HG02610 (cell line): Measurements from ENCODE around the gene PTPRG.
A peak's percentile ranks its signal among the peaks of the same experiment; 100 is the strongest.

Source experiments
- ATAC-seq: cut with Tn5 transposase; IDR thresholded peaks from one replicate; pipeline ENCODE4 v1.9.1; 2021; ENCODE audit warnings: mild to moderate bottlenecking, moderate library complexity; ENCODE audit not compliant: unreplicated experiment

Gene PTPRG

GRCh38 chr3:62164196-62164595, 602.8 kb downstream of the PTPRG start:
- no peak for ATAC-seq

GRCh38 chr3:62164746-62165145, 603.4 kb downstream of the PTPRG start:
- no peak for ATAC-seq

- ATAC-seq, result no peak
These were observed 606.3 kb downstream of the PTPRG start for GRCh38 chr3:62167566-62168262.

GRCh38 chr3:62168356-62168755, 607.0 kb downstream of the PTPRG start:
- no peak for ATAC-seq

- no peak for ATAC-seq
These were observed 608.7 kb downstream of the PTPRG start for GRCh38 chr3:62169906-62170660.

- no peak for ATAC-seq
These were observed 610.4 kb downstream of the PTPRG start for GRCh38 chr3:62171789-62172188.

GRCh38 chr3:62172199-62172598, 610.8 kb downstream of the PTPRG start:
- no peak for ATAC-seq

GRCh38 chr3:62173939-62174515, 612.7 kb downstream of the PTPRG start:
- no peak for ATAC-seq

- ATAC-seq, result no peak
These were observed 613.8 kb downstream of the PTPRG start for GRCh38 chr3:62175161-62175560.

- ATAC-seq, result no peak
These were observed 616.7 kb downstream of the PTPRG start for GRCh38 chr3:62178032-62178431.

GRCh38 chr3:62178739-62179600, 617.6 kb downstream of the PTPRG start:
- no peak for ATAC-seq

GRCh38 chr3:62180514-62180913, 619.1 kb downstream of the PTPRG start:
- ATAC-seq, result no peak

GRCh38 chr3:62183087-62183486, 621.7 kb downstream of the PTPRG start:
- no peak for ATAC-seq

GRCh38 chr3:62183969-62184368, 622.6 kb downstream of the PTPRG start:
- no peak for ATAC-seq

GRCh38 chr3:62184559-62184958, 623.2 kb downstream of the PTPRG start:
- no peak for ATAC-seq

GRCh38 chr3:62187022-62187431, 625.7 kb downstream of the PTPRG start:
- ATAC-seq, result no peak

- ATAC-seq, result peak; percentile 74
These were observed 627.5 kb downstream of the PTPRG start for GRCh38 chr3:62188681-62189375.

- no peak for ATAC-seq
These were observed 628.0 kb downstream of the PTPRG start for GRCh38 chr3:62189376-62189698.

- no peak for ATAC-seq
These were observed 631.5 kb downstream of the PTPRG start for GRCh38 chr3:62192891-62193290.

- no peak for ATAC-seq
These were observed 632.4 kb downstream of the PTPRG start for GRCh38 chr3:62193586-62194345.
